Stomach (tissue), 4 donors: ENCODE results near the gene DYSF.

Experiments
- EP300 ChIP-seq: sonication (generic); formaldehyde crosslinking; IDR thresholded peaks from one replicate; pipeline ENCODE4 v1.6.1; 2017; ENCODE audit warnings: antibody characterized with exemption
- POLR2A ChIP-seq, 4 donors: fragments of 450-650 bp; IDR thresholded peaks; one replicate each; pipeline ENCODE4 v1.6.1; 2016; ENCODE audit warnings: antibody characterized with exemption in 4 of 4, control low read depth in 2 of 4, mild to moderate bottlenecking in 1 of 4, moderate library complexity in 1 of 4
- POLR2AphosphoS5 ChIP-seq, 3 donors: sonication (generic); formaldehyde crosslinking; IDR thresholded peaks; one replicate each; pipeline ENCODE4 v1.6.1; 2016; ENCODE audit warnings: antibody characterized with exemption in 3 of 3
- TF ChIP-seq, protein P1 (sequence below), 7 experiments: fragments of 450-650 bp in 4 of 7; fragments of 200-600 bp in 3 of 7; sonication (generic) in 3 of 7; IDR thresholded peaks; one replicate each; pipeline ENCODE4 v1.5.1; 2016 to 2019; ENCODE audit warnings: antibody characterized with exemption in 7 of 7, control low read depth in 2 of 7, mild to moderate bottlenecking in 1 of 7

DNA sequence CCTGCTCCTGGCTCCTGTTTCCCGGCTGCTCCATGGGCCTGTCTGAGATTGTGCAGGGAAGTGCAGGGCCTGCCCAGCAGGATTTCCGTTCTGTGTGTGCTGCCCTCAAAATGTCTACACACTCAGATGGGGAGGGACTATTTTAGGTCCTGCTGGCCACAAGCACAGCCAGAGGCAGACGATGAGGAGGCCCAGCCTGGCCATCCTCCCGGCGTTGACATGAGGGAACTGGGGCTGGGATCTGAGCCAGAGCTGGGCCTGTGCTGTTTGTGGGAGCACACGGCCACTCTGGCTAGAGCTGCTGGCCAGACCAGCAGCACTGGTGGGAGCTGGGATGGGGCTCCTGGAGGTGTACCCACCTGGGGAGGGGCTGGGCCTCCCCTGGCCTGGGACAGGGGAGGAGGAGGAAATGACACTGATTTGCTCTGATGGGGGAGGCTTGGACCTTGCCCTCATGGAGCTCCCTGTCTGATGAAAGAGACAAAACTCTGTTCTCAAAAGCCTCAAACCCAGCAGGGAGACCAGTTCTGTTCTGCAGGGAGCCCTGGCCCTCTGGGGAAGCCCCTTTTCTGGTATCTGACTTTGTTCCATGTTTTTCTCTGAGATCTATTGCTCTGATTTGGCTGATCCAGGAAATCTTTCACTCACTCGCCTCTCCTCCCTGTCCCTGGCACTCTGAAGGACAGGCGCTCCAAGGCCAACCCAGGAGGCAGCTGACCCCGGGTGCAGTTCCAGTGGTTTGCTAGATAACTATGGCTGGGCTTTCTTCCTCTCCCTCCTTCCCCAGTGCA lies 161.8 kb downstream of the DYSF start:
- TF ChIP-seq, protein P1, sequence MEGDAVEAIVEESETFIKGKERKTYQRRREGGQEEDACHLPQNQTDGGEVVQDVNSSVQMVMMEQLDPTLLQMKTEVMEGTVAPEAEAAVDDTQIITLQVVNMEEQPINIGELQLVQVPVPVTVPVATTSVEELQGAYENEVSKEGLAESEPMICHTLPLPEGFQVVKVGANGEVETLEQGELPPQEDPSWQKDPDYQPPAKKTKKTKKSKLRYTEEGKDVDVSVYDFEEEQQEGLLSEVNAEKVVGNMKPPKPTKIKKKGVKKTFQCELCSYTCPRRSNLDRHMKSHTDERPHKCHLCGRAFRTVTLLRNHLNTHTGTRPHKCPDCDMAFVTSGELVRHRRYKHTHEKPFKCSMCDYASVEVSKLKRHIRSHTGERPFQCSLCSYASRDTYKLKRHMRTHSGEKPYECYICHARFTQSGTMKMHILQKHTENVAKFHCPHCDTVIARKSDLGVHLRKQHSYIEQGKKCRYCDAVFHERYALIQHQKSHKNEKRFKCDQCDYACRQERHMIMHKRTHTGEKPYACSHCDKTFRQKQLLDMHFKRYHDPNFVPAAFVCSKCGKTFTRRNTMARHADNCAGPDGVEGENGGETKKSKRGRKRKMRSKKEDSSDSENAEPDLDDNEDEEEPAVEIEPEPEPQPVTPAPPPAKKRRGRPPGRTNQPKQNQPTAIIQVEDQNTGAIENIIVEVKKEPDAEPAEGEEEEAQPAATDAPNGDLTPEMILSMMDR (IDR thresholded peaks at IDR 0.05), result no peak
- TF ChIP-seq POLR2A (IDR thresholded peaks at IDR 0.05), result no peak
- TF ChIP-seq EP300, result no peak
- TF ChIP-seq POLR2AphosphoS5 (IDR thresholded peaks at IDR 0.05), result no peak
